Breast epithelium (tissue), 3 donors: ENCODE measurements around the gene HIGD1A.

ENCODE experiments used
- POLR2A ChIP-seq: fragments of 450-650 bp; IDR thresholded peaks from one replicate; pipeline ENCODE4 v1.6.1; 2016; ENCODE audit warnings: antibody characterized with exemption, mild to moderate bottlenecking, moderate library complexity
- TF ChIP-seq, protein P1 (sequence below), 3 donors: fragments of 450-650 bp; IDR thresholded peaks; one replicate each; pipeline ENCODE4 v1.5.1; 2016 to 2017; ENCODE audit warnings: antibody characterized with exemption in 3 of 3, mild to moderate bottlenecking in 3 of 3, moderate library complexity in 3 of 3

DNA sequence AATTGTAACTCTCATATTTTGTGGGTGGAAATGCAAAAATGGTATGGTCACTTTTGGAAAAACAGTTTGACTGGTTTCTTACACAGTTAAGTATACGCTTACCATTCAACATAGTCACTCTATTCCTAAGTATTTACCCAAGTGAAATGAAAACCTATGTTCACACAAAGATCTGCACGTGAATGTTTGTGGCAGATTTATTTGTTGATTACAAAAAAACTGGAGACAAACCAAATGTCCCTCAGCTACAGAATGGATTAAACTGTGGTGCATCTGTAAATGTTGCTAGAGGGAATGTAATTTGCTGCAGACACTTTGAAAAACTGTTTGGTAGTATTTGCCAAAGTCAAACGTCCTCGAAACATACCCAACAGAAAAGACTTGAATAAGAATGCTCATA is 34.3 kb upstream of the HIGD1A start:
- TF ChIP-seq, protein P1, sequence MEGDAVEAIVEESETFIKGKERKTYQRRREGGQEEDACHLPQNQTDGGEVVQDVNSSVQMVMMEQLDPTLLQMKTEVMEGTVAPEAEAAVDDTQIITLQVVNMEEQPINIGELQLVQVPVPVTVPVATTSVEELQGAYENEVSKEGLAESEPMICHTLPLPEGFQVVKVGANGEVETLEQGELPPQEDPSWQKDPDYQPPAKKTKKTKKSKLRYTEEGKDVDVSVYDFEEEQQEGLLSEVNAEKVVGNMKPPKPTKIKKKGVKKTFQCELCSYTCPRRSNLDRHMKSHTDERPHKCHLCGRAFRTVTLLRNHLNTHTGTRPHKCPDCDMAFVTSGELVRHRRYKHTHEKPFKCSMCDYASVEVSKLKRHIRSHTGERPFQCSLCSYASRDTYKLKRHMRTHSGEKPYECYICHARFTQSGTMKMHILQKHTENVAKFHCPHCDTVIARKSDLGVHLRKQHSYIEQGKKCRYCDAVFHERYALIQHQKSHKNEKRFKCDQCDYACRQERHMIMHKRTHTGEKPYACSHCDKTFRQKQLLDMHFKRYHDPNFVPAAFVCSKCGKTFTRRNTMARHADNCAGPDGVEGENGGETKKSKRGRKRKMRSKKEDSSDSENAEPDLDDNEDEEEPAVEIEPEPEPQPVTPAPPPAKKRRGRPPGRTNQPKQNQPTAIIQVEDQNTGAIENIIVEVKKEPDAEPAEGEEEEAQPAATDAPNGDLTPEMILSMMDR (IDR thresholded peaks at IDR 0.05), result no peak
- no peak for TF ChIP-seq POLR2A
